ENCODE measurements around the gene TXLNG. TPM values are rescaled to one million over a fixed set of nuclear protein-coding genes. Genes with fewer than 3 reads are reported as not detected.
A peak's percentile ranks its signal among the peaks of the same experiment; 100 is the strongest.
"Not testable (repeated sequence)": the region's sequence is repeated elsewhere in the genome, so short reads cannot be mapped to it uniquely, and the experiment has no call there.

The TXLNG gene
- total and polyA plus RNA-seq, 7 experiments from 2014 or later = 11.9 to 23.1 (median 17.3) TPM

GRCh38 chrX:16853537-16853936 lies 67.3 kb downstream of the TXLNG start:
- H3K4me3 ChIP-seq (ENCODE audit: low read length) = no peak overlapping the region
- ChIA-PET CTCF (no interaction called here), POLR2A (no interaction called here)
- H3K4me1 ChIP-seq (ENCODE audit: control insufficient read depth in 2 of 2, insufficient read depth in 2 of 2, low read length in 2 of 2) = no peaks in the 10 kb centered on the region
- H3K36me3 Mint-ChIP-seq = peaks cover under 1 to 75% (median 9%) of the 10 kb centered on the region in 5 donors
- peaks cover 3 to 55% (median 4%) of the 10 kb centered on the region in 3 experiments for H3K36me3 ChIP-seq (ENCODE audit: control insufficient read depth in 2 of 3, insufficient read depth in 3 of 3, low read length in 3 of 3)
- DNase-seq (no peak), ATAC-seq (peak; percentile 68)
- no peak overlapping the region for H3K27ac ChIP-seq (ENCODE audit: low read depth, low read length)
- peaks cover 0 to under 1% (median 0%) of the 10 kb centered on the region in 11 donors for H3K9me3 Mint-ChIP-seq
- H3K4me3 Mint-ChIP-seq = no peak overlapping the region
- no peaks in the 10 kb centered on the region for H3K27me3 Mint-ChIP-seq
- peaks cover 0 to 15% (median 0%) of the 10 kb centered on the region in 7 donors for H3K4me1 Mint-ChIP-seq
- H3K9me3 ChIP-seq (ENCODE audit: control insufficient read depth in 2 of 3, low read length in 3 of 3) = no peaks in the 10 kb centered on the region
- H3K27ac Mint-ChIP-seq = peak overlapping the region in 1 of 9 donors; percentile 25
- no peaks in the 10 kb centered on the region for H3K27me3 ChIP-seq (ENCODE audit: control insufficient read depth in 2 of 2, insufficient read depth in 2 of 2, low read length in 2 of 2)
- intact Hi-C loops (cut with micrococcal nuclease) = no loop called here

- ATAC-seq (no peak), DNase-seq (no peak)
- Histone ChIP-seq H3K4me1 (ENCODE audit: control insufficient read depth in 2 of 2, insufficient read depth in 2 of 2, low read length in 2 of 2) (no peaks in the 10 kb centered on the region), H3K27me3 (ENCODE audit: control insufficient read depth in 2 of 2, insufficient read depth in 2 of 2, low read length in 2 of 2) (no peaks in the 10 kb centered on the region), H3K4me3 (ENCODE audit: low read length) (no peak overlapping the region), H3K9me3 (ENCODE audit: control insufficient read depth in 2 of 3, low read length in 3 of 3) (no peaks in the 10 kb centered on the region), H3K27ac (ENCODE audit: low read depth, low read length) (no peak overlapping the region), H3K36me3 (ENCODE audit: control insufficient read depth in 2 of 3, insufficient read depth in 3 of 3, low read length in 3 of 3) (peaks cover 0 to 55% (median 3%) of the 10 kb centered on the region in 3 experiments)
- ChIA-PET POLR2A (interaction anchor here (0.6 kb wide), 1 partner anchor 424 kb away, joined by 5 read pairs; no protein-coding TSS in a partner anchor), CTCF (no interaction called here)
- H3K9me3 Mint-ChIP-seq = no peaks in the 10 kb centered on the region
- no peaks in the 10 kb centered on the region for H3K27me3 Mint-ChIP-seq
- intact Hi-C loops (cut with micrococcal nuclease) = no loop called here
- H3K4me1 Mint-ChIP-seq = peaks cover 2 to 26% (median 10%) of the 10 kb centered on the region in 7 donors
- H3K27ac Mint-ChIP-seq = no peak overlapping the region
- peaks cover 0 to 76% (median 14%) of the 10 kb centered on the region in 5 donors for H3K36me3 Mint-ChIP-seq
- no peak overlapping the region for H3K4me3 Mint-ChIP-seq
These were observed 69.3 kb downstream of the TXLNG start for GRCh38 chrX:16855363-16856075.

- H3K4me3 ChIP-seq (ENCODE audit: low read length); ATAC-seq; H3K27me3 ChIP-seq (ENCODE audit: control insufficient read depth in 2 of 2, insufficient read depth in 2 of 2, low read length in 2 of 2); intact Hi-C loops (cut with micrococcal nuclease); H3K27me3 Mint-ChIP-seq; CTCF ChIA-PET; H3K9me3 Mint-ChIP-seq; H3K4me1 ChIP-seq (ENCODE audit: control insufficient read depth in 2 of 2, insufficient read depth in 2 of 2, low read length in 2 of 2); H3K27ac ChIP-seq (ENCODE audit: low read depth, low read length); H3K9me3 ChIP-seq (ENCODE audit: control insufficient read depth in 2 of 3, low read length in 3 of 3); H3K4me3 Mint-ChIP-seq: not testable (repeated sequence)
- peak overlapping the region in 1 of 9 donors; percentile 41 for H3K27ac Mint-ChIP-seq
- H3K36me3 Mint-ChIP-seq = peaks cover 0 to 76% (median 14%) of the 10 kb centered on the region in 5 donors
- peak in 1 of 9 donors; percentile 22 for DNase-seq
- POLR2A ChIA-PET = interaction anchor here (0.6 kb wide), 1 partner anchor 424 kb away, joined by 5 read pairs; no protein-coding TSS in a partner anchor
- peaks cover 0 to 56% (median 3%) of the 10 kb centered on the region in 3 experiments for H3K36me3 ChIP-seq (ENCODE audit: control insufficient read depth in 2 of 3, insufficient read depth in 3 of 3, low read length in 3 of 3)
- H3K4me1 Mint-ChIP-seq = peaks cover 2 to 26% (median 10%) of the 10 kb centered on the region in 7 donors
These were observed 69.8 kb downstream of the TXLNG start for GRCh38 chrX:16856076-16856404.

- no peak for ATAC-seq
- Mint-ChIP-seq H3K4me1 (peaks cover 2 to 26% (median 10%) of the 10 kb centered on the region in 7 donors), H3K9me3 (no peaks in the 10 kb centered on the region), H3K36me3 (peaks cover 0 to 71% (median 14%) of the 10 kb centered on the region in 5 donors), H3K27ac (no peak overlapping the region), H3K27me3 (no peaks in the 10 kb centered on the region), H3K4me3 (no peak overlapping the region)
- CTCF ChIA-PET = no interaction called here
- DNase-seq = no peak
- Histone ChIP-seq H3K27me3 (ENCODE audit: control insufficient read depth in 2 of 2, insufficient read depth in 2 of 2, low read length in 2 of 2) (no peaks in the 10 kb centered on the region), H3K9me3 (ENCODE audit: control insufficient read depth in 2 of 3, low read length in 3 of 3) (no peaks in the 10 kb centered on the region), H3K27ac (ENCODE audit: low read depth, low read length) (no peak overlapping the region), H3K36me3 (ENCODE audit: control insufficient read depth in 2 of 3, insufficient read depth in 3 of 3, low read length in 3 of 3) (peaks cover 0 to 58% (median 3%) of the 10 kb centered on the region in 3 experiments), H3K4me3 (ENCODE audit: low read length) (no peak overlapping the region), H3K4me1 (ENCODE audit: control insufficient read depth in 2 of 2, insufficient read depth in 2 of 2, low read length in 2 of 2) (no peaks in the 10 kb centered on the region)
- POLR2A ChIA-PET = no interaction called here
- intact Hi-C loops (cut with micrococcal nuclease) = no loop called here
These were observed 70.5 kb downstream of the TXLNG start for GRCh38 chrX:16856744-16857143.

- H3K27ac ChIP-seq (ENCODE audit: low read depth, low read length) = no peak overlapping the region
- no peaks in the 10 kb centered on the region for H3K9me3 ChIP-seq (ENCODE audit: control insufficient read depth in 2 of 3, low read length in 3 of 3)
- DNase-seq (no peak), ATAC-seq (peak; percentile 60)
- ChIA-PET CTCF (no interaction called here), POLR2A (no interaction called here)
- H3K27me3 ChIP-seq (ENCODE audit: control insufficient read depth in 2 of 2, insufficient read depth in 2 of 2, low read length in 2 of 2) = no peaks in the 10 kb centered on the region
- H3K36me3 ChIP-seq (ENCODE audit: control insufficient read depth in 2 of 3, insufficient read depth in 3 of 3, low read length in 3 of 3) = peaks cover 0 to 37% (median 0%) of the 10 kb centered on the region in 3 experiments
- H3K27ac Mint-ChIP-seq = peak overlapping the region in 1 of 9 donors; percentile 41
- intact Hi-C loops (cut with micrococcal nuclease) = loop anchor here in 1 of 2 donors (10.0 kb wide), 1 partner anchor 1562 kb away; the partner anchor contains the start of gene CDKL5
- peaks cover 6 to 48% (median 37%) of the 10 kb centered on the region in 7 donors for H3K4me1 Mint-ChIP-seq
- H3K27me3 Mint-ChIP-seq = no peaks in the 10 kb centered on the region
- no peak overlapping the region for H3K4me3 Mint-ChIP-seq
- peaks cover 0 to 37% (median 9%) of the 10 kb centered on the region in 5 donors for H3K36me3 Mint-ChIP-seq
- no peaks in the 10 kb centered on the region for H3K9me3 Mint-ChIP-seq
- H3K4me1 ChIP-seq (ENCODE audit: control insufficient read depth in 2 of 2, insufficient read depth in 2 of 2, low read length in 2 of 2) = peaks cover 0 to 7% of the 10 kb centered on the region in 2 donors
- no peak overlapping the region for H3K4me3 ChIP-seq (ENCODE audit: low read length)
These were observed 76.6 kb downstream of the TXLNG start for GRCh38 chrX:16862829-16863228.

- no peaks in the 10 kb centered on the region for H3K27me3 ChIP-seq (ENCODE audit: control insufficient read depth in 2 of 2, insufficient read depth in 2 of 2, low read length in 2 of 2)
- H3K4me1 ChIP-seq (ENCODE audit: control insufficient read depth in 2 of 2, insufficient read depth in 2 of 2, low read length in 2 of 2) = peaks cover 0 to 23% of the 10 kb centered on the region in 2 donors
- intact Hi-C loops (cut with micrococcal nuclease) = loop anchor here (5.0 to 10.0 kb wide), 3 partner anchors 41 to 1996 kb away; partner anchors contain the start of genes CDKL5 (in 1 of the 2), FANCB (in 1 of the 2) and MOSPD2 (in 1 of the 2)
- DNase-seq (no peak), ATAC-seq (no peak)
- Mint-ChIP-seq H3K27ac (peak overlapping the region in 3 of 9 donors; percentile 38 to 89 (median 80)), H3K36me3 (peaks cover 0 to 10% (median 5%) of the 10 kb centered on the region in 5 donors), H3K4me1 (peaks cover 7 to 58% (median 46%) of the 10 kb centered on the region in 7 donors), H3K9me3 (no peaks in the 10 kb centered on the region), H3K27me3 (no peaks in the 10 kb centered on the region), H3K4me3 (peak overlapping the region in 9 of 10 donors; percentile 48 to 99 (median 91))
- ChIA-PET POLR2A (interaction anchor here (0.7 to 0.9 kb wide), 2 partner anchors 14 to 1191 kb away, joined by 3 read pairs; no protein-coding TSS in a partner anchor), CTCF (interaction anchor here (1.3 kb wide), 1 partner anchor 178 kb away, joined by 3 read pairs; no protein-coding TSS in a partner anchor)
- H3K9me3 ChIP-seq (ENCODE audit: control insufficient read depth in 2 of 3, low read length in 3 of 3) = no peaks in the 10 kb centered on the region
- H3K27ac ChIP-seq (ENCODE audit: low read depth, low read length) = no peak overlapping the region
- peaks cover 0 to 5% (median 0%) of the 10 kb centered on the region in 3 experiments for H3K36me3 ChIP-seq (ENCODE audit: control insufficient read depth in 2 of 3, insufficient read depth in 3 of 3, low read length in 3 of 3)
- no peak overlapping the region for H3K4me3 ChIP-seq (ENCODE audit: low read length)
These were observed 81.7 kb downstream of the TXLNG start for GRCh38 chrX:16867947-16868346.

Data from naive thymus-derived CD4-positive, alpha-beta T cell (primary cell).